ENCODE results near the gene SSH2.
A peak's percentile ranks its signal among the peaks of the same experiment; 100 is the strongest.

SSH2 gene

DNA sequence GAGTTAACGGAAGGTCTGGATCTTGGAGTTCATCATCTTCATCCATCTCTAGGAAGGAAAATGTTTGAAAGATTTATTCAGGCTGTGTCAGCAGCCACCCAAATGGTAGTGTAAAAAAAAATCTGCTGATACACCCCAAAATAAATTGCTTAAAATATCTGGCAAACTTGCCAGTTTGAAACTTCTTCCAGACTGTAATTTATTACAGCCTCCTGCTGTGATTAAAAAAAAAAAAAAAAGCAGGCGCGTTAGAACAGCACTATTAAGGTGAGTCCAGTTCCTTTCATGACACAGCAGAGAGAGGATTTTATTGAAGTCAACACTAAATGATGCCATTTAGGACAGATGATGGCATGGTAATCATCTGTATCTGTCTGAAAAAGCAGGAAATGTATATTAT is 166.8 kb downstream of the SSH2 start:
- no peak for DNase-seq (ENCODE audit: low spot score)
- Histone ChIP-seq H3K27ac (no peak overlapping the region), H3K4me3 (no peak overlapping the region)
- no peak for TF ChIP-seq CTCF (IDR thresholded peaks at IDR 0.05)

DNA sequence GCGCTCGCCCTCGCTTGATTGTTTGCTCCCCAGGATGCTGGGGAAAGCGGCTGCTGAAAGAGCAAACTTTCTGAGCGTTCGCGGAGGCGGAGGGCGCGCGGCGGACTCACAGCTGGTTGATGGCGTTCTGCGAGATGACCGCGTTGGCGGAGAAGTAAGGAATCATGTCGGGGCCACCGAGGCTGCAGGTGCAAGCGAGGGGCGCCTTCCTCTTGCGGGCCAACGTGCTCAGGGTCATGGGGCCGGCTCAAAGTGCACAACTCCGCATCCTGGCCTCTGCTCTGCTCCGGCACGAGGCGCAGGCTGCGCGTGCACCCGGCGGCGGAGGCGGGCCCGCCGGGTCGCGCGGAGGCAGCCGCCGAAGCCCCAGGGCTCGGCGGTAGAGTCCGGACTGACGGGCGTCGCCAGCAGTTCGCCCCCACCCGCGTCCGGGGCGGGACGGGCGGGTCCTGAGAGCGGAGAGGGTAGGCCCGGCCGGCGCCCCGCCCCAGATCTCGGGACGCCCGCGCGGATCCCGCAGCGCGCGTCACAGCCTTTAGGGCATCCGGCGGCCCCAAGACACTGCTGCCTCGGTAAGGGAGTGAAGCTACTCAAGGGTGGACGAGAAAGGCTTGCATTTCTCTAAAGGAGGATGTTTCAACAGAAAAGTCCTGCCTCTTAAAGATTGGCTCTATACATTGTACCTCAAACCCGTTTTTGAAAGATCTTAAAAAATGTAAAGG is 168.8 kb downstream of the SSH2 start:
- TF ChIP-seq CTCF (IDR thresholded peaks at IDR 0.05) = no peak
- Histone ChIP-seq H3K27ac (peak overlapping the region; percentile 57 to 93), H3K4me3 (peak overlapping the region; percentile 98)
- DNase-seq (ENCODE audit: low spot score) = peak; percentile 90

DNA sequence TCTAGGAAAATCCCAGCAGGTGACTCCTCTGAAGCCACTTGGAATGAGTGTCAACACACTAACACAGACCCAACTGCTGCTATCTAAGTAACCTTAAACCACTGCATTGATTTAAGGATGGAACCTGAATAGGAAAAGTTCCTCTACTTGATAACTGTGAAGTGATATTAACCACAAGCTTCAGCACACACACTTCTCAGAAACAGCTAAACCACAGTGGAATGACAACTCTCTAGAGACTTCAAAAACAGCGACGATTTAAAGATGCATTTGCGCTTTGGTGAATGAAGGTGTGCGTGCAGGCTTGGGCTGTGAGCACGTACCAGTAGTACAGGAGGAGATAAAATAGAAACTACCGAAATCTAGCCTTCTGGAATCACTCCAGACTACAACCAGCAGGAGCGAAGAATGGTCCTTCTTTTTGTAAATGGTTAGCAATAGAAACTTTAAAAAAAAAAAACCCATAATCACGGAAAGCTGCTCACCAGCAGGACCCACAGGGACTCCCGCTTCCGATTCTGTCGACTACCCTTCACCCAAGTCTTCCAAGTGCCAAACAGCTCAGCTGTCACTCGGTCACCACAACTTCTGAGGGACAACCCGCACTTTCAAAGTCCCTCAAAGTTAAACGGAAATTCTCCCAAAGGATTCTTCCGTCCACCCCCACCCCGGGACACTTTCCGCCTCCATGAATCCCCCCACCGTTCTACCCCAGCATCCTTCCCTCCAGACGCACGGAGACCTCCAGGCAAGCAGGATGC is 169.6 kb downstream of the SSH2 start:
- peak overlapping the region; percentile 98 for H3K4me3 ChIP-seq
- no peak for TF ChIP-seq CTCF (IDR thresholded peaks at IDR 0.05)
- no peak for DNase-seq (ENCODE audit: low spot score)
- peak overlapping the region; percentile 57 to 93 for H3K27ac ChIP-seq

- DNase-seq (ENCODE audit: low spot score) = no peak
- Histone ChIP-seq H3K27ac (no peak overlapping the region), H3K4me3 (no peak overlapping the region)
- TF ChIP-seq CTCF (IDR thresholded peaks at IDR 0.05) = no peak
Measured at GRCh38 chr17:29758255-29758654, 171.8 kb downstream of the SSH2 start.

DNA sequence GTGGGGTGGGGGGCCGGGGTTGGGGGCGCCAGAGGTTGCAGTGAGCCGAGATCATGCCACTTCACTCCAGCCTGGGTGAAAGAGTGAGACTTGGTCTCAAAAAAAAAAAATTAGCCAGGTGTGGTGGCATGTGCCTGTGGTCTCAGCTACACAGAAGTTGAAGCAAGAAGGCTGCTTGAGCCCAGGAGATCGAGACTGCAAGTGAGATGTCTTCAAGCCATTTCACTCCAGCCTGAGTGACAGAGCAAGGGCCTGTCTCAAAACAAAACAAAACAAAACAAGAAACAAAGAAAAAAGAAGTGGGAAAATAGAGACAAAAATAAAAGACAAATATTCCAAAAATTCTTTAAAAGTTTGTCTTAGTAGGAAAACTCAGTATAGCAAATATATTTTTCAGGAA is 172.2 kb downstream of the SSH2 start:
- DNase-seq (ENCODE audit: low spot score) = no peak
- H3K27ac ChIP-seq = no peak overlapping the region
- TF ChIP-seq CTCF (IDR thresholded peaks at IDR 0.05) = no peak
- H3K4me3 ChIP-seq = no peak overlapping the region

GRCh38 chr17:29753845-29754439 is 176.1 kb downstream of the SSH2 start:
- DNase-seq (ENCODE audit: low spot score) = no peak
- Histone ChIP-seq H3K4me3 (no peak overlapping the region), H3K27ac (no peak overlapping the region)
- no peak for TF ChIP-seq CTCF (IDR thresholded peaks at IDR 0.05)

Data from coronary artery (tissue), 2 donors.